ENCODE results near the gene CP.
A peak's percentile ranks its signal among the peaks of the same experiment; 100 is the strongest.
"Not testable (repeated sequence)": the region's sequence is repeated elsewhere in the genome, so short reads cannot be mapped to it uniquely, and the experiment has no call there.

The CP gene

GRCh38 chr3:149226776-149227175, 5.1 kb upstream of the CP start:
- Histone ChIP-seq H3K9ac (ENCODE audit: low read length) (no peak overlapping the region), H3K27me3 (replicated peaks; ENCODE audit: control insufficient read depth, insufficient read depth, low read length) (no peaks in the 10 kb centered on the region), H3K9me3 (ENCODE audit: control insufficient read depth, low read length) (no peaks in the 10 kb centered on the region), H3K36me3 (ENCODE audit: control insufficient read depth, insufficient read depth, low read length, severe bottlenecking) (no peaks in the 10 kb centered on the region), H3K4me1 (ENCODE audit: control insufficient read depth, insufficient read depth, low read length) (peaks cover 22% of the 10 kb centered on the region), H3K4me3 (ENCODE audit: low read length) (no peak overlapping the region)
- no peak for DNase-seq (ENCODE audit: low read depth)

DNA sequence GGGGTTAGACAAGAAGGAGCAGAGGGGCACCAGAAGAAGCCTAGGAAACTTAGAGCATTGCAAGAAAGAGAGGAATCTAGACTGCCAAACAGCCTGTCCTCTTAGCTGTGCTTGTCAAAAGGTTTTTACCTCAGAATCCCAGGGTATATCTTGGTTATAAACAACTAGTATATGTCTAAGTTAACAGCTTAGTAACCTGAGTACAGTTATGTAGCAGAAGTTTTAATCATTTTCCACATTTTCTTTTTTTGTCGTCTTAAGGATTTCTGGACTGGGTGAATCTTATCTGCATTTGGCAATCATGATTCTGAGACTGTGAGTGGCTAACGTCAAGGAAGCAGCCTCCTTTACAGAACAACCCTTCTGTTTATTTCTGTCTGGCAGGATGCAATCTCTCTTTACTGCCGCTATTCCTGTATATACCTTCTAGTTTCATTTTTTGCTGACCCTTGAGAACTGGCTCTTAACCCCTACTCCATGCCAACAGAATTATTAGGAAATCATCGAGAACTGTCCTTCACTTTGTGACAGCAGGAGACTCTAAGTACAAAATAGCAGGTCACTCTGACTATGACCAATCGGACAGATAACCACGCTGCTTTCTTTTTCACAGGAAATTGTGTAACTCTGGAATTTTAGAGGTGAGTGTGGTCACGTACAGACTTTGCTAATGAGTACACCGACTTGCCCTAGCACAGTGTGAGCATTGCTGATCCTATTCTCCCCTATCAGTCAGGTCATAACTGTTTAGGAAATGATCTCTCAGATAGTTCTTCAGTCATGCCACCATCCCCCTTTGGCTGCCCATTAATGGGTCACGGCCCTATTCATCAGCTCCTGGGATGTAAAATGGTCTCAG, 3.3 kb upstream of the CP start:
- no peaks in the 10 kb centered on the region for H3K27me3 ChIP-seq (replicated peaks; ENCODE audit: control insufficient read depth, insufficient read depth, low read length)
- peaks cover 25% of the 10 kb centered on the region for H3K4me1 ChIP-seq (ENCODE audit: control insufficient read depth, insufficient read depth, low read length)
- DNase-seq (ENCODE audit: low read depth): peak; percentile 85
- H3K9ac ChIP-seq (ENCODE audit: low read length): peak overlapping the region; percentile 82
- no peaks in the 10 kb centered on the region for H3K9me3 ChIP-seq (ENCODE audit: control insufficient read depth, low read length)
- H3K36me3 ChIP-seq (ENCODE audit: control insufficient read depth, insufficient read depth, low read length, severe bottlenecking): no peaks in the 10 kb centered on the region
- H3K4me3 ChIP-seq (ENCODE audit: low read length): peak overlapping the region; percentile 81

GRCh38 chr3:149223461-149223820, 1.8 kb upstream of the CP start:
- Histone ChIP-seq H3K36me3 (ENCODE audit: control insufficient read depth, insufficient read depth, low read length, severe bottlenecking) (no peaks in the 10 kb centered on the region), H3K4me3 (ENCODE audit: low read length) (no peak overlapping the region), H3K4me1 (ENCODE audit: control insufficient read depth, insufficient read depth, low read length) (peaks cover 25% of the 10 kb centered on the region), H3K9me3 (ENCODE audit: control insufficient read depth, low read length) (no peaks in the 10 kb centered on the region), H3K9ac (ENCODE audit: low read length) (no peak overlapping the region), H3K27me3 (replicated peaks; ENCODE audit: control insufficient read depth, insufficient read depth, low read length) (no peaks in the 10 kb centered on the region)
- DNase-seq (ENCODE audit: low read depth): no peak

- not testable (repeated sequence) for DNase-seq (ENCODE audit: low read depth); H3K9ac ChIP-seq (ENCODE audit: low read length); H3K36me3 ChIP-seq (ENCODE audit: control insufficient read depth, insufficient read depth, low read length, severe bottlenecking); H3K4me3 ChIP-seq (ENCODE audit: low read length); H3K27me3 ChIP-seq (replicated peaks; ENCODE audit: control insufficient read depth, insufficient read depth, low read length); H3K9me3 ChIP-seq (ENCODE audit: control insufficient read depth, low read length)
- peaks cover 32% of the 10 kb centered on the region for H3K4me1 ChIP-seq (ENCODE audit: control insufficient read depth, insufficient read depth, low read length)
Observed at GRCh38 chr3:149219380-149220121, 2.1 kb downstream of the CP start.

- H3K9me3 ChIP-seq (ENCODE audit: control insufficient read depth, low read length): no peaks in the 10 kb centered on the region
- no peak overlapping the region for H3K4me3 ChIP-seq (ENCODE audit: low read length)
- no peaks in the 10 kb centered on the region for H3K36me3 ChIP-seq (ENCODE audit: control insufficient read depth, insufficient read depth, low read length, severe bottlenecking)
- no peak for DNase-seq (ENCODE audit: low read depth)
- H3K27me3 ChIP-seq (replicated peaks; ENCODE audit: control insufficient read depth, insufficient read depth, low read length): no peaks in the 10 kb centered on the region
- H3K4me1 ChIP-seq (ENCODE audit: control insufficient read depth, insufficient read depth, low read length): peaks cover 31% of the 10 kb centered on the region
- H3K9ac ChIP-seq (ENCODE audit: low read length): no peak overlapping the region
Observed at GRCh38 chr3:149217347-149217746, 4.3 kb downstream of the CP start.

DNA sequence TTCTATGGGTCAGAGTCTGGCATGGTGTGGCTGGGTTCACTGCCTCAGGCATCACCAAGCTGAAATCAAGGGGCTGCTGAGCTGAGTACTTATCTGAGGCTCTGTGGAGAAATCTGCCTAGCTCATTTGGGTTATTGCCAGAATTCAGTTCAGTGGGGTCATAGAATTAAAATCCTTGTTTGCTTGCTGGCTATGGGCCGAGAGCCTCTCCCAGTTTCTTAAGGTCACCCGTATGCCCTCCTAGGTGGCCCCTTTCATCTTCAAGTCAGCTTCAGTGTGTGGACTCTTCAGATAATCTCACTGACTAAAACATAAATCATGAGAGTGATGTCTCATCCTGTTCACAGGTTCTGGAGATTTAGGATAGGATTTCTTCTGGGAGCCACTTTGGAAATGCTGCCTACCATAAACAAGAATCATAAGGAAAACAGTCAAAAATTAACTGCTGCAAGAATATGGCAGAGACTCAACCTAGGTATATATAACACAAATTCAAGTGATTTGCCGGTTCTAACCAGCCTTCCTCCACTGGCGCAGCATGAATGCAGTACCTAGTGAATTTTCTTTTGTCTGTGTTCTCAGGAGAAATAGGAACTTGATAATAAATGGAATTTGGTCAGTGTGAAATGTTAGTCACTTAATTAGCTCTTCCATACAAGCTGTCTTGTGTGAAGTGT, 5.3 kb downstream of the CP start:
- H3K27me3 ChIP-seq (replicated peaks; ENCODE audit: control insufficient read depth, insufficient read depth, low read length): no peaks in the 10 kb centered on the region
- no peaks in the 10 kb centered on the region for H3K36me3 ChIP-seq (ENCODE audit: control insufficient read depth, insufficient read depth, low read length, severe bottlenecking)
- no peak overlapping the region for H3K4me3 ChIP-seq (ENCODE audit: low read length)
- no peaks in the 10 kb centered on the region for H3K9me3 ChIP-seq (ENCODE audit: control insufficient read depth, low read length)
- peaks cover 22% of the 10 kb centered on the region for H3K4me1 ChIP-seq (ENCODE audit: control insufficient read depth, insufficient read depth, low read length)
- H3K9ac ChIP-seq (ENCODE audit: low read length): no peak overlapping the region
- peak; percentile 8 for DNase-seq (ENCODE audit: low read depth)

DNA sequence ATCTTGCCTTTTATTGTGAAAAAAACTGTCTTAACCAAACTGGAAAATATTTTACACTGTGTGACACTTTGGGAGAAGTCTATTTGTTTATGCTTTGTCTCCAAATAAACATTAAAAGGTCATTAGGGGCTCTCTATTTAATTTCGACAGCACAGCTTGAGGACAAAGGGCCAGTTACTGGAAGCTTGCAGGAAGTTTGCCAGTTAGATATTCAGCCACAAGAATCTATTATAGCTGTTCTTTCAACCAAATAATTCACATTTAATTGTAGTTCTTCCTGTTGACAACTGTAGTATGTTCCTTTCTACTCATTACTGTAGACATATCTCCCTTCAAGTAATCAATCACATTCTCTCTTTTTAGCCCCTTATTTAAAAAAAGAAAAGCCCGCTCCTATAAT, 6.1 kb downstream of the CP start:
- H3K9ac ChIP-seq (ENCODE audit: low read length): no peak overlapping the region
- H3K4me1 ChIP-seq (ENCODE audit: control insufficient read depth, insufficient read depth, low read length): peaks cover 22% of the 10 kb centered on the region
- no peaks in the 10 kb centered on the region for H3K27me3 ChIP-seq (replicated peaks; ENCODE audit: control insufficient read depth, insufficient read depth, low read length)
- H3K36me3 ChIP-seq (ENCODE audit: control insufficient read depth, insufficient read depth, low read length, severe bottlenecking): no peaks in the 10 kb centered on the region
- DNase-seq (ENCODE audit: low read depth): peak; percentile 4
- no peaks in the 10 kb centered on the region for H3K9me3 ChIP-seq (ENCODE audit: control insufficient read depth, low read length)
- H3K4me3 ChIP-seq (ENCODE audit: low read length): no peak overlapping the region

DNA sequence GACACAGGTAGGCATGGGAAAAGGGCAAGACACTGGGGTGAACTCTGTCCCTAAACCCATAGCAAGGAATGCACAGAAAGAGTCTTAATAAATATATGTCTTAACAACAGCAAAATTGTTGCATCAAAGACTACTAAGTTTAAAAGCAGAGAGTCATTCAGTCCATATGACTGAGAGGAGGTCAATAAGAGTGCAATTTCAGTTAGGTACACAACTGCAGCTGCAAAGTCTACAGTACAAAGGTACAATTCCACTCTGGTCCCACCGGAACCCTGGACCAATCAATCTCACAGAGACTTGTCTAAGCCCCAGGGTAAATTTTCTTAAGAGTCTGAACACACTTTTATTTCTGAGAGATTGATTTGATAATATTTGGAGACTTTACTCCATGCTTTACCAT, 6.9 kb downstream of the CP start:
- Histone ChIP-seq H3K9me3 (ENCODE audit: control insufficient read depth, low read length) (no peaks in the 10 kb centered on the region), H3K4me3 (ENCODE audit: low read length) (no peak overlapping the region), H3K9ac (ENCODE audit: low read length) (no peak overlapping the region), H3K4me1 (ENCODE audit: control insufficient read depth, insufficient read depth, low read length) (peaks cover 22% of the 10 kb centered on the region), H3K27me3 (replicated peaks; ENCODE audit: control insufficient read depth, insufficient read depth, low read length) (no peaks in the 10 kb centered on the region), H3K36me3 (ENCODE audit: control insufficient read depth, insufficient read depth, low read length, severe bottlenecking) (no peaks in the 10 kb centered on the region)
- no peak for DNase-seq (ENCODE audit: low read depth)

DNA sequence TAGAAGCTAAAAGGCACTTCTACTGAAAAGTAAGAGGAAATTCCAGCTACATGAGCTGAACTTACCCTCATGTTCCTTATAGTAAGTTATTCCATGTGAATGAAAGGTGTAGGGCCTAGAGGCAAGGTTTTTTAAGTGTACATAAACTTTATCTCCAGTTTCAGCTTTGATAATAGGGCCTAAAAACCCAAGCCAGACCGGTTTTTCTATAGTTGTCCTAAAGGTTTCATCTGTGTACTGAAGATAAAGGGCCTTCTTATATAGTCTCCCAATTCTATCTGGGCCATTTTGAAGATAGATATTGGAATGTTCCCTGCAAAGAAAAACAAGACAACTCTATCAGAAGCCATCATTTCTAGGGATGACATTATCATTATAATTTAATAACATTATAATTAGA, 9.2 kb downstream of the CP start:
- peaks cover 22% of the 10 kb centered on the region for H3K4me1 ChIP-seq (ENCODE audit: control insufficient read depth, insufficient read depth, low read length)
- no peaks in the 10 kb centered on the region for H3K36me3 ChIP-seq (ENCODE audit: control insufficient read depth, insufficient read depth, low read length, severe bottlenecking)
- no peak overlapping the region for H3K4me3 ChIP-seq (ENCODE audit: low read length)
- H3K9ac ChIP-seq (ENCODE audit: low read length): no peak overlapping the region
- H3K27me3 ChIP-seq (replicated peaks; ENCODE audit: control insufficient read depth, insufficient read depth, low read length): no peaks in the 10 kb centered on the region
- H3K9me3 ChIP-seq (ENCODE audit: control insufficient read depth, low read length): no peaks in the 10 kb centered on the region
- DNase-seq (ENCODE audit: low read depth): no peak

DNA sequence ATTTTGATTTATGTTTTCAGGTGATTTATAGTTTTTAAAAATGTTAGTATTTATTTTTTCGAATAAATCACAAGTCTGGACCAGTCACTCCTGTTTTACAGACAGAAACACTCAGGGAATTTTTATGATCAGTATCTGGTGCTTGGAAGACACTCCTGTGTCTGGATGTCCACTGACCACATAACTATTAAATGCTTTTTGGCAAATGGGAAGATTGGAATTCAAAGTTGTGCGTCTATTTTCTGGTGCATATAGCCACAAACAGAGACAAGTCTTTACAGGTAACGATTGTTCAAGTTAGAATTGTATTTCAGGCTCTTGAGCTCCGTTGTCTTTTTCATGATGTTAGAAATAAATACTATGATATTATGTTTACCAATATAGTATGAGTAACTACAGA, 12.2 kb downstream of the CP start:
- no peaks in the 10 kb centered on the region for H3K36me3 ChIP-seq (ENCODE audit: control insufficient read depth, insufficient read depth, low read length, severe bottlenecking)
- H3K27me3 ChIP-seq (replicated peaks; ENCODE audit: control insufficient read depth, insufficient read depth, low read length): no peaks in the 10 kb centered on the region
- H3K9me3 ChIP-seq (ENCODE audit: control insufficient read depth, low read length): no peaks in the 10 kb centered on the region
- H3K9ac ChIP-seq (ENCODE audit: low read length): no peak overlapping the region
- no peak for DNase-seq (ENCODE audit: low read depth)
- peaks cover under 1% of the 10 kb centered on the region for H3K4me1 ChIP-seq (ENCODE audit: control insufficient read depth, insufficient read depth, low read length)
- no peak overlapping the region for H3K4me3 ChIP-seq (ENCODE audit: low read length)

- DNase-seq (ENCODE audit: low read depth): no peak
- Histone ChIP-seq H3K9ac (ENCODE audit: low read length) (no peak overlapping the region), H3K4me1 (ENCODE audit: control insufficient read depth, insufficient read depth, low read length) (no peaks in the 10 kb centered on the region), H3K27me3 (replicated peaks; ENCODE audit: control insufficient read depth, insufficient read depth, low read length) (no peaks in the 10 kb centered on the region), H3K4me3 (ENCODE audit: low read length) (no peak overlapping the region), H3K36me3 (ENCODE audit: control insufficient read depth, insufficient read depth, low read length, severe bottlenecking) (no peaks in the 10 kb centered on the region), H3K9me3 (ENCODE audit: control insufficient read depth, low read length) (no peaks in the 10 kb centered on the region)
Observed at GRCh38 chr3:149207475-149207874, 14.2 kb downstream of the CP start.

Measured in adipocyte (in vitro differentiated cells).